Measurements from ENCODE around the gene ARSI. TPM values are rescaled to one million over a fixed set of nuclear protein-coding genes. Genes with fewer than 3 reads are reported as not detected.

The ARSI gene
- polyA plus RNA-seq, 2 of the 4 experiments (the other 2 are of a cell fraction) = 2.9 to 22.0 TPM

- no peaks in the 10 kb centered on the region for H3K9me3 ChIP-seq
- H3K4me3 ChIP-seq = no peak overlapping the region
- no peak overlapping the region for H3K4me2 ChIP-seq
- H3K27ac ChIP-seq = 0 out of 6 replicates have a peak overlapping the region, but pooled peaks of 1 of the 2 experiments have one; percentile 24
- DNase-seq (ENCODE audit: low read depth in 1 of 2, low spot score in 1 of 2) (no peak), ATAC-seq (no peak), FAIRE-seq (no peak)
- peaks cover 15% of the 10 kb centered on the region for H3K4me1 ChIP-seq
- ChIA-PET POLR2A (no interaction called here), CTCF (interaction anchor here (1.2 to 2.1 kb wide), 4 partner anchors 9 to 24 kb away, joined by 5 to 10 read pairs (median 6); partner anchors contain the start of gene ARSI)
- no peak for TF ChIP-seq EHF (CRISPR knock-in tag; IDR thresholded peaks at IDR 0.05)
- TF ChIP-seq, protein P1, sequence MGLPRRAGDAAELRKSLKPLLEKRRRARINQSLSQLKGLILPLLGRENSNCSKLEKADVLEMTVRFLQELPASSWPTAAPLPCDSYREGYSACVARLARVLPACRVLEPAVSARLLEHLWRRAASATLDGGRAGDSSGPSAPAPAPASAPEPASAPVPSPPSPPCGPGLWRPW (IDR thresholded peaks at IDR 0.05) = no peak
- no peak for TF ChIP-seq ZC3H11A (IDR thresholded peaks at IDR 0.05)
- TF ChIP-seq POLR2A (IDR thresholded peaks at IDR 0.05; ENCODE audit: low read length) = no peak
- TF ChIP-seq HOXB5 (CRISPR knock-in tag; IDR thresholded peaks at IDR 0.05) = no peak
- no peak for TF ChIP-seq JUNB (IDR thresholded peaks at IDR 0.05)
- no peak for TF ChIP-seq MAX (IDR thresholded peaks at IDR 0.05)
- no peak for TF ChIP-seq USF2 (IDR thresholded peaks at IDR 0.05)
- no peak for TF ChIP-seq CHD4 (IDR thresholded peaks at IDR 0.05; ENCODE audit: borderline replicate concordance)
- TF ChIP-seq, protein P2, sequence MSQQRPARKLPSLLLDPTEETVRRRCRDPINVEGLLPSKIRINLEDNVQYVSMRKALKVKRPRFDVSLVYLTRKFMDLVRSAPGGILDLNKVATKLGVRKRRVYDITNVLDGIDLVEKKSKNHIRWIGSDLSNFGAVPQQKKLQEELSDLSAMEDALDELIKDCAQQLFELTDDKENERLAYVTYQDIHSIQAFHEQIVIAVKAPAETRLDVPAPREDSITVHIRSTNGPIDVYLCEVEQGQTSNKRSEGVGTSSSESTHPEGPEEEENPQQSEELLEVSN (IDR thresholded peaks at IDR 0.05; ENCODE audit: borderline replicate concordance, low read depth) = no peak
- TF ChIP-seq RAD21 (conservative IDR thresholded peaks at IDR 0.05 in 1 of 2, IDR thresholded peaks at IDR 0.05 in 1 of 2) = no peak
- TF ChIP-seq NPAS2 (CRISPR knock-in tag; IDR thresholded peaks at IDR 0.05; ENCODE audit: borderline replicate concordance) = no peak
- TF ChIP-seq CBX2 (IDR thresholded peaks at IDR 0.05; ENCODE audit: borderline replicate concordance, low read depth) = no peak
- TF ChIP-seq POLR2AphosphoS2 (conservative IDR thresholded peaks at IDR 0.05; ENCODE audit: low read length) = no peak
- no peak for TF ChIP-seq CEBPB (IDR thresholded peaks at IDR 0.05)
- no peak for TF ChIP-seq FOSB (CRISPR knock-in tag; IDR thresholded peaks at IDR 0.05)
- 88% methylated on average over 4 of the region's 4 CpGs for WGBS (ENCODE audit: missing lambda C conversion rate)
Observed at GRCh38 chr5:150325426-150325825, 22.7 kb upstream of the ARSI start.

- no peak overlapping the region for H3K4me3 ChIP-seq
- ATAC-seq = no peak
- DNase-seq (ENCODE audit: low read depth in 1 of 2, low spot score in 1 of 2) = no peak
- peak overlapping the region in 1 of 2 experiments; percentile 49; a peak in 2 of 6 replicates for H3K27ac ChIP-seq
- TF ChIP-seq, protein P3, sequence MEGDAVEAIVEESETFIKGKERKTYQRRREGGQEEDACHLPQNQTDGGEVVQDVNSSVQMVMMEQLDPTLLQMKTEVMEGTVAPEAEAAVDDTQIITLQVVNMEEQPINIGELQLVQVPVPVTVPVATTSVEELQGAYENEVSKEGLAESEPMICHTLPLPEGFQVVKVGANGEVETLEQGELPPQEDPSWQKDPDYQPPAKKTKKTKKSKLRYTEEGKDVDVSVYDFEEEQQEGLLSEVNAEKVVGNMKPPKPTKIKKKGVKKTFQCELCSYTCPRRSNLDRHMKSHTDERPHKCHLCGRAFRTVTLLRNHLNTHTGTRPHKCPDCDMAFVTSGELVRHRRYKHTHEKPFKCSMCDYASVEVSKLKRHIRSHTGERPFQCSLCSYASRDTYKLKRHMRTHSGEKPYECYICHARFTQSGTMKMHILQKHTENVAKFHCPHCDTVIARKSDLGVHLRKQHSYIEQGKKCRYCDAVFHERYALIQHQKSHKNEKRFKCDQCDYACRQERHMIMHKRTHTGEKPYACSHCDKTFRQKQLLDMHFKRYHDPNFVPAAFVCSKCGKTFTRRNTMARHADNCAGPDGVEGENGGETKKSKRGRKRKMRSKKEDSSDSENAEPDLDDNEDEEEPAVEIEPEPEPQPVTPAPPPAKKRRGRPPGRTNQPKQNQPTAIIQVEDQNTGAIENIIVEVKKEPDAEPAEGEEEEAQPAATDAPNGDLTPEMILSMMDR (IDR thresholded peaks at IDR 0.05) = no peak
- TF ChIP-seq EHMT2 (IDR thresholded peaks at IDR 0.05; ENCODE audit: low read depth) (no peak), TP53 (CRISPR knock-in tag; IDR thresholded peaks at IDR 0.05) (no peak), JUN (IDR thresholded peaks at IDR 0.05) (no peak), PHF8 (IDR thresholded peaks at IDR 0.05; ENCODE audit: borderline replicate concordance, low read depth) (no peak), NPAS2 (CRISPR knock-in tag; IDR thresholded peaks at IDR 0.05; ENCODE audit: borderline replicate concordance) (no peak), HDAC2 (IDR thresholded peaks at IDR 0.05) (no peak), CHD4 (IDR thresholded peaks at IDR 0.05; ENCODE audit: borderline replicate concordance) (no peak)
- TF ChIP-seq, protein P4, sequence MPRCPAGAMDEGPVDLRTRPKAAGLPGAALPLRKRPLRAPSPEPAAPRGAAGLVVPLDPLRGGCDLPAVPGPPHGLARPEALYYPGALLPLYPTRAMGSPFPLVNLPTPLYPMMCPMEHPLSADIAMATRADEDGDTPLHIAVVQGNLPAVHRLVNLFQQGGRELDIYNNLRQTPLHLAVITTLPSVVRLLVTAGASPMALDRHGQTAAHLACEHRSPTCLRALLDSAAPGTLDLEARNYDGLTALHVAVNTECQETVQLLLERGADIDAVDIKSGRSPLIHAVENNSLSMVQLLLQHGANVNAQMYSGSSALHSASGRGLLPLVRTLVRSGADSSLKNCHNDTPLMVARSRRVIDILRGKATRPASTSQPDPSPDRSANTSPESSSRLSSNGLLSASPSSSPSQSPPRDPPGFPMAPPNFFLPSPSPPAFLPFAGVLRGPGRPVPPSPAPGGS (IDR thresholded peaks at IDR 0.05) = no peak
- POLR2A ChIA-PET = no interaction called here
- H3K9me3 ChIP-seq = no peaks in the 10 kb centered on the region
- peaks cover 31% of the 10 kb centered on the region for H3K4me1 ChIP-seq
- 75% methylated on average over 8 of the region's 8 CpGs for WGBS (ENCODE audit: missing lambda C conversion rate)
- CTCF ChIA-PET = interaction anchor here (1.4 to 2.0 kb wide), 3 partner anchors 8 to 26 kb away, joined by 4 to 5 read pairs (median 5); no protein-coding TSS in a partner anchor
- H3K4me2 ChIP-seq = no peak overlapping the region
- FAIRE-seq = no peak
Observed at GRCh38 chr5:150323819-150324218, 21.1 kb upstream of the ARSI start.
